Articular chondrocyte of knee joint (primary cell): ENCODE data around the gene DRD4. TPM values are rescaled to one million over a fixed set of nuclear protein-coding genes. Genes with fewer than 3 reads are reported as not detected.

Experiments
- total RNA-seq: library from RNA; depleted of rRNA; stranded (reverse); fragments of >200 nt; gene quantifications from 2 replicates; pipeline ENCODE4 v1.2.3, GENCODE V29; 2012

The DRD4 gene
- total RNA-seq: not detected in 2 replicates

GRCh38 chr11:636511-637332 is at the start of gene DRD4:
TSS of gene DRD4 (plus strand) at chr11:637269. CDS start at chr11:637305, 36 bp downstream.

GRCh38 chr11:615504-616319 is 21.4 kb upstream of the DRD4 start, which contains the start of gene IRF7:
TSS of gene IRF7 (minus strand) at chr11:615950. CDS start at chr11:615364, 586 bp downstream.

GRCh38 chr11:624705-625635 is 12.1 kb upstream of the DRD4 start, which contains the start of gene CDHR5:
TSS of gene CDHR5 (minus strand) at chr11:624955. CDS start at chr11:624902, 53 bp downstream.

GRCh38 chr11:626475-627307 is 10.4 kb upstream of the DRD4 start, which contains the start of gene SCT:
TSS of gene SCT (minus strand) at chr11:627181. CDS start at chr11:627143, 38 bp downstream.

Other genes starting within 250 kb of the DRD4 start
- 0.52 and 1.2 TPM in 2 replicates for gene PKP3, start 243.1 kb upstream of the DRD4 start, total RNA-seq
- 14.0 and 19.3 TPM in 2 replicates for gene SIGIRR, start 222.3 kb upstream of the DRD4 start, total RNA-seq
- not detected in 2 replicates for gene ANO9, start 195.3 kb upstream of the DRD4 start, total RNA-seq
- 23.2 and 24.0 TPM in 2 replicates for gene PTDSS2, start 187.0 kb upstream of the DRD4 start, total RNA-seq
- 292 and 316 TPM in 2 replicates for gene RNH1, start 130.0 kb upstream of the DRD4 start, total RNA-seq
- gene HRAS, start 101.7 kb upstream of the DRD4 start, total RNA-seq: 27.3 and 34.6 TPM in 2 replicates
- gene LRRC56, start 99.7 kb upstream of the DRD4 start, total RNA-seq: 0.54 and 0.91 TPM in 2 replicates
- 0.26 and 0.32 TPM in 2 replicates for gene LMNTD2, start 76.5 kb upstream of the DRD4 start, total RNA-seq
- gene RASSF7, start 76.3 kb upstream of the DRD4 start, total RNA-seq: 2.2 and 7.2 TPM in 2 replicates
- gene PHRF1, start 60.8 kb upstream of the DRD4 start, total RNA-seq: 20.2 and 20.4 TPM in 2 replicates
- gene IRF7, start 21.3 kb upstream of the DRD4 start, total RNA-seq: 9.0 and 9.1 TPM in 2 replicates
- not detected in 2 replicates for gene CDHR5, start 12.3 kb upstream of the DRD4 start, total RNA-seq
- gene SCT, start 10.1 kb upstream of the DRD4 start, total RNA-seq: not detected in 2 replicates
- 24.9 and 29.7 TPM in 2 replicates for gene DEAF1, start 58.0 kb downstream of the DRD4 start, total RNA-seq
- 11.1 and 15.0 TPM in 2 replicates for gene TMEM80, start 58.5 kb downstream of the DRD4 start, total RNA-seq
- 26.9 and 28.9 TPM in 2 replicates for gene EPS8L2, start 69.0 kb downstream of the DRD4 start, total RNA-seq
- 223 and 244 TPM in 2 replicates for gene TALDO1, start 110.2 kb downstream of the DRD4 start, total RNA-seq
- gene GATD1, start 140.2 kb downstream of the DRD4 start, total RNA-seq: 21.0 and 26.9 TPM in 2 replicates
- 0.26 and 0.32 TPM in 2 replicates for gene CEND1, start 152.8 kb downstream of the DRD4 start, total RNA-seq
- gene SLC25A22, start 161.0 kb downstream of the DRD4 start, total RNA-seq: 8.8 and 11.1 TPM in 2 replicates
- gene PIDD1, start 168.0 kb downstream of the DRD4 start, total RNA-seq: 4.0 and 4.4 TPM in 2 replicates
- gene RPLP2, start 172.7 kb downstream of the DRD4 start, total RNA-seq: 175 and 207 TPM in 2 replicates
- 30.6 and 44.2 TPM in 2 replicates for gene PNPLA2, start 181.6 kb downstream of the DRD4 start, total RNA-seq
- gene CRACR2B, start 190.7 kb downstream of the DRD4 start, total RNA-seq: 1.6 and 2.6 TPM in 2 replicates
- 463 and 552 TPM in 2 replicates for gene CD151, start 195.7 kb downstream of the DRD4 start, total RNA-seq
- 76.4 and 102 TPM in 2 replicates for gene POLR2L, start 205.3 kb downstream of the DRD4 start, total RNA-seq
- gene TSPAN4, start 205.6 kb downstream of the DRD4 start, total RNA-seq: 192 and 199 TPM in 2 replicates